Fibroblast of skin of right quadriceps (primary cell): ENCODE results near the gene KCTD2.

Source experiments
- DNase-seq: peaks from one replicate; pipeline ENCODE4 v3.0.0-alpha.2; 2013

The KCTD2 gene

GRCh38 chr17:75099881-75100595 is 53.0 kb downstream of the KCTD2 start:
- DNase-seq: no peak

DNA sequence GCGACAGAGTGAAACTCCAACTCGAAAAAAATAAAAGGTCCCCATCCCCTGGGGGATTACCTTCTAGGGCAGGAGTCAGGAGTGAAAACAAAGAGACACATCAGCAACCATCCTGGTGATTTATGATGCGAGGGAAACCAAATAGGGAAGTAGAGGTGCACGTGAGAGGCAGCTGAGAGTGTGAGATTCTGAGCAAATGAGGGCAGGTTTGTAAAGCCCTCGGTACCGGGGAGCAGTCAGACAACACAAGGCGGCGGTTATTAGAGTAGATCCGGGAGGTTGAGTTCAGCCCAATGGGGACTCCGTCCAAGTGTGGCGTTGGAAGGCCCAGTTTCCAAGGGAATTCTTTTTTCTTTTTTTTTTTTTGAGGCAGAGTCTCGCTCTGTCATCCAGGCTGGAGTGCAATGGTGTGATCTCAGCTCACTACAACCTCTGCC is 55.4 kb downstream of the KCTD2 start:
- no peak for DNase-seq

DNA sequence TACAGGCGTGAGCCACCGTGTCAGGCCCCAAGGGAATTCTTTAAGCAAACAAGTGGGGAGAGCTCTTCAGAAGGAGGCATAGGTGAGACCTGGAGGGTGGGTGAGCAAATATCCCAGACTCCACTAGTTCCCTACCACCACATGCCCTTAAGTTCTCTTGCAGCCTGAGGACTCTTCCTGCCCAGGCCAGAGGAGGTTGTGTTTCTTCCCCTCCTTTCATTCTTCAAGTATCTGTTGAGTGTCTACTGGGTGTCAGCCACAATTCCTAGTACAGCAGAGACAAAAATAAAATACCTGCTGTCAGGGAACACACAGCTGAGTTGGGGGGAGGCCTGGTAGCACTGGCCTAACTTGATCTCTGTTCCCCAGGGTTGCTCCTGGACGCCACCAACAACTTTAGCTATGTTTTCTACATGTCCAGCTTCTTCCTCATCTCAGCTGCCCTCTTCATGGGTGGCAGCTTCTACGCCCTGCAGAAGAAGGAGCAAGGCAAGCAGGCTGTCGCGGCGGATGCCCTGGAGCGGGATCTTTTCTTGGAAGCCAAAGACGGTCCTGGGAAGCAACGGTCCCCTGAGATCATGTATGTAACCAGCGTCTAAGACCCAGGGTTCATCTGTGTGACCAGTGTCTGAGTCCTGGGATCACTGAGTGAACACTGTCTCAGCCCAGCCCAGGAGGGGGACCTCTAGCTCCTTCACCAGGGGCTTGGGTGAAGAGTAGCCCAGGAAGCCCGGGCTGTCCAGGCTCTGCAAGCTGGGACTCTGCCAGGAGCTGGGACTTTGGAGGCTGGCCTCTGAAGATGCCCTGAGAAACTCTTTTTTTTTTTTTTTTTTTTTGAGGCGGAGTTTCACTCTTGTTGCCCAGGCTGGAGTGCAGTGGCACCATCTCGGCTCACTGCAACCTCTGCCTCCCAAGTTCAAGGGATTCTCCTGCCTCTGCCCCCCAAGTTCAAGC is 56.9 kb downstream of the KCTD2 start:
- DNase-seq: no peak

DNA sequence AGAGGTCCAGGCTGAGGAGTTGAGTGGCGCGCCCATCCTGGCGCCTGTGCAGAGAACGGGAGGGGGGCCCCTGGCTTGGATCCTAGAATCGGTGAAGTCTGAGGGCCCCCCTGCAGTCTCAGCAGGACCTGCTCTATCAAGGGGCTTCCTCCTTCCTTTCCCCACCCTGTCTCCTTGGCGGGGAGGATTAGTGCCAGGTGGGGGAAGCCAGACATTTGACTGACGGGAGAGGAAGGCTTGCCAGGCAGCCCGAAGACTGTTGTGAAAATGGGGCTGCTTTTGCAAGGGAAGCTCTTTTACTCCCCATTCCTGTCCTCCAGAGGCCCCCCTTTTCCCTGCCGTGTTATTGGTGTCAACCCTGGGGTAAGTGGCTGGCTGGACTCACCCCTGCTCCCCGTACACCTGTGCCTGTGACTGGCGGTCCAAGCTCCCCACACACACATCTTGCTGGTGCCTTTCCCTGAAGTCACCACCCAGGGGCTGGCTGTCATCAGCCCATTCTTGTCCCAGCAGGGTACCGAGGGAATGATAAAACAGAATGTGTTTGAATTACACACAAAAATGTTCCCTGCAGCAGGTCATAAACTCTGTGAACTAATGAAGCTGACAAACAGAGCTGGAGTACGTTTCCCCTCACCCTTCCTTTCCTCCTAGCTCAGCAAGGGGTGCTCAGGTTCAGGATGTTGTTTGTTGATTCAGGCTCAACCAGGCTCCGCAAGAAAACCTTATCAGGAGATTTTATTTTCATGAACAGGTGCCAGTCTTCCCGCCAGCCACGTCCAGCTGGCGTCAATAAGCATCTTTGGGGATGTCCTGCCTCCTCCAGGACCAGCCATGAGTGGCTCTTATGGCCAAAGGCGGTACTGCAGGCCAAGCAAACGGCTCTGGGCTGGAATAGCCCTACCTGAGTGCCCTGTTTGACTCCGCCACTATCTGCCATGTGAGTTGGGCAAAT is 58.4 kb downstream of the KCTD2 start:
- no peak for DNase-seq

GRCh38 chr17:75108193-75108592 is 61.2 kb downstream of the KCTD2 start:
- no peak for DNase-seq

DNA sequence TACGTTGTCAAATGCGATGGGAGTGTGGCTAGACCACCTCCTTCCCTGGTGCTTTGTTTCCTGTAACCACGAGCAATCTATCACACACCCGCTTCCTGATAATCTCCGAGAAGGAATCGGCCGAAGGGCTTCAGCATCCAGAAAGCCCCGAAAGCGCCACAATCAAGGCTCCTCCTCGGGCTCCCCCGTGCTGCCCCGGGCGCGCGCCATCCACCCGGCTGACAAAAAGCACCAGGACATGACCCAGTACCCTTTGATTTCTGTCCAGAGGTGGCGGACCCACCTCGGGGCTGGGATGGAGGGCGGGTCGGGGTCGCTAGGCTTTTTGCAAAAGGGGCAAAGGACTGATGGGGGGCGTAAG is 62.0 kb downstream of the KCTD2 start:
- no peak for DNase-seq

GRCh38 chr17:75109407-75110233 is 62.6 kb downstream of the KCTD2 start, which contains the start of gene ARMC7:
Gene ARMC7, plus strand, starts transcription at chr17:75109969. Its CDS starts 320 bp downstream, at chr17:75110289.
- DNase-seq: peak; percentile 76

DNA sequence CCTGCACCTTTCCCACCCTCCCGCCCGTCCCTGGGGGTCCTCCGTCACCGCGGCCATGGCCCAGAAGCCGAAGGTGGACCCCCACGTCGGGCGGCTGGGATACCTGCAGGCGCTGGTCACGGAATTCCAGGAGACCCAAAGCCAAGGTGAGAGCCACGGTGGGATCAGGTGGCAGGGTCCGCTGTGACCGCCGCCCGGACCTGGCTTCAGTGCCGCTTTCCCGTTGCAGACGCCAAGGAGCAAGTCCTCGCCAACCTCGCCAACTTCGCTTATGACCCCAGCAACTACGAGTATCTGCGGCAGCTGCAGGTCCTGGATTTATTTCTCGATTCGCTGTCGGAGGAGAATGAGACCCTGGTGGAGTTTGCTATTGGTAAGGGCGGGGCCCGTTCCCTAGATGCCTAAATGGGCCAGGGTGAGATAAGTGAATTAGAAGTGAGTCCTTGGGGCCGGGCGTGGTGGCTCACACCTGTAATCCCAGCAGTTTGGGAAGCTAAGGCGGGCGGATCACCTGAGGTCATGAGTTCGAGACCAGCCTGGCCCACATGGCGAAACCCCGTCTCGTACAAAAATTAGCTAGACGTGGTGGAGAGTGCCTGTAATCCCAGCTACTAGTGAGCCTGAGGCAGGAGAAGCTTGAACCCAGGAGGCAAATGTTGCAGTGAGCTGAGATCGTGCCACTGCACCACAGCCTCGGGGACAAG is 63.4 kb downstream of the KCTD2 start:
- DNase-seq: no peak

GRCh38 chr17:75111777-75112335 is 64.8 kb downstream of the KCTD2 start:
- DNase-seq: no peak

DNA sequence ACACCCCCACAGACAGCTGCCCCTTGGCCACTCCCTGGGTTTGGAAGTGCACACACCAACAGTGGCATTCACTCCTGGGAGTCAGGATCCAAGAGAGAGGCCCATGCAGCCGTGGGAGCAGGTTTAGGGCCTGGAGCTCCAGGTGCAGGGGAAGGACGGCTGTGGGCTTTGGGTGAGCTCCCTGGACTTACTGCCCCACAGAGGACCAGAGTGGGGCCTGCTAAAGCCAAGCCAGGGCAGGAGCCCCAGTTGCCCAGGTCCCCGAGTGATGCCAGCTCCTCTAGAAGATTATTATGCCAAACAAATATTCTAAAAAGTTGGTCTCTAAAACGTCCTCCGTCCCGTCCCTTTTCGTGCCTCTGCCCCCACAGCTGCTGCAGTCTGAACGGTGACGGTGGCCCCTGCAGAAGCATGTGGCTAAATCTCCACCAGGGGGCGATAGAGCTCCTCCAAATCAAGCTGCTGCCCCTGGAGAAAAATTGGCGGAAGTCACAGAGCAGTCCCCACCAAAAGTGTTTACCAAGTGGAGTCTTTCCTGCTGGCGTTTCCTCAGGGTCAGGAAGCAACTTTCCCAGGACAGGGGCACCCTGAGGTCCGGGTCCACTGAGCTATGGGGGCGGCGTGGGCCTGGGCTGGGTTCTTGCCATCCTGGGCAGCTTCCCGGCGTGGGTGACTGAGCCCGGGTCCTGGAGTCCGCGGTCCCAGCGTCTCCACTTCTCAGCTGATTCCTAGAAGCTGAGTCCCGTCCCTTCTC is 67.0 kb downstream of the KCTD2 start:
- peak; percentile 81 for DNase-seq

- DNase-seq: no peak
These were observed 67.7 kb downstream of the KCTD2 start for GRCh38 chr17:75114552-75115314.
